ENCODE measurements around the gene PDZK1IP1.

- no peak for TF ChIP-seq CTCF (IDR thresholded peaks at IDR 0.05; ENCODE audit: extremely low read depth in 1 of 2, insufficient read depth in 1 of 2, low read depth in 1 of 2, low read length in 2 of 2)
- TF ChIP-seq MYC (IDR thresholded peaks at IDR 0.05; ENCODE audit: low read depth, low read length) = no peak
- no peak for TF ChIP-seq EZH2 (IDR thresholded peaks at IDR 0.05; ENCODE audit: borderline replicate concordance, low read depth, low read length, severe bottlenecking)
- TF ChIP-seq POLR2A (IDR thresholded peaks at IDR 0.05; ENCODE audit: low read depth, low read length) = no peak
- no peak for TF ChIP-seq JUN (IDR thresholded peaks at IDR 0.05; ENCODE audit: borderline replicate concordance, insufficient read depth, insufficient read length, low read depth)
- peak; percentile 14 for TF ChIP-seq POLR2AphosphoS5 (IDR thresholded peaks at IDR 0.05; ENCODE audit: insufficient read depth, low read depth, low read length)
- peak; percentile 11 for TF ChIP-seq MAX (IDR thresholded peaks at IDR 0.05; ENCODE audit: insufficient read depth, insufficient read length)
- no peak for TF ChIP-seq GATA2 (IDR thresholded peaks at IDR 0.05; ENCODE audit: insufficient read depth, insufficient read length, low read depth, low read length)
These were observed 35.7 kb upstream of the PDZK1IP1 start for GRCh38 chr1:47225430-47226100.
